HepG2 (cell line): ENCODE data around the gene HPS4. TPM values are rescaled to one million over a fixed set of nuclear protein-coding genes. Genes with fewer than 3 reads are reported as not detected.

ENCODE experiments used
- ATAC-seq: fragments of 200-7000 bp; cut with Tn5 transposase; 3 replicates; pipeline ENCODE4 v1.9.1; 2020; ENCODE audit warnings: mild to moderate bottlenecking, moderate library complexity
- BruUV-seq: library from RNA; stranded (reverse); fragments of 400-500 nt; replicated peaks from 2 replicates; lab custom pipeline; 2021; lab: Mats Ljungman, UMichigan
- CTCF ChIA-PET: fragments of 300-600 bp; formaldehyde crosslinking; extraction: SDS; loops from one replicate; lab custom pipeline; 2021; ENCODE audit warnings: low total read pairs, inconsistent platforms, low intra/inter-chr PET ratio; lab: Yijun Ruan, JAX
- POLR2A ChIA-PET: fragments of 350-600 bp; sonication (Branson Sonifier 250); formaldehyde crosslinking; loops from one replicate; lab custom pipeline; 2020; ENCODE audit warnings: antibody characterized with exemption, inconsistent platforms; lab: Yijun Ruan, JAX
- DNase-seq: peaks from one replicate; pipeline ENCODE4 v3.0.0-alpha.2; 2015; ENCODE audit warnings: low spot score
- FAIRE-seq: peaks from 3 replicates; lab custom pipeline; 2011; peaks lifted over from hg19 to GRCh38; lab: Jason Lieb, UNC
- H2AFZ ChIP-seq: one replicate; pipeline ENCODE4 v1.6.1; 2011; ENCODE audit warnings: low read length, inconsistent platforms
- H3K27ac ChIP-seq: fragments of 300-600 bp; 3 replicates; pipeline ENCODE4 v1.8.0; 2011; ENCODE audit warnings: mixed run types, mild to moderate bottlenecking, mixed read lengths, low read length, inconsistent platforms; ENCODE audit not compliant: insufficient read depth; ENCODE audit errors: extremely low read length
- H3K27me3 ChIP-seq, 2 experiments: fragments of 200-600 bp in 1 of 2; 2 replicates in 1 of 2; 3 replicates in 1 of 2; pipeline versions ENCODE4 v1.6.0 to v1.8.0; 2011; ENCODE audit warnings: low read length in 2 of 2, mild to moderate bottlenecking in 2 of 2, moderate library complexity in 2 of 2, inconsistent platforms in 1 of 2; ENCODE audit not compliant: insufficient read depth in 2 of 2, control insufficient read depth in 1 of 2
- H3K36me3 ChIP-seq, 2 experiments: fragments of 200-600 bp in 1 of 2; replicated peaks in 1 of 2; 2 replicates in 1 of 2; 3 replicates in 1 of 2; pipeline versions ENCODE4 v1.5.1 to v1.8.0; 2011; ENCODE audit warnings: low read length in 2 of 2, inconsistent platforms in 1 of 2; ENCODE audit not compliant: insufficient read depth in 2 of 2, control insufficient read depth in 1 of 2
- H3K4me1 ChIP-seq: 2 replicates; pipeline ENCODE4 v1.5.1; 2012; ENCODE audit warnings: low read length, inconsistent platforms; ENCODE audit not compliant: insufficient read depth
- H3K4me2 ChIP-seq: 2 replicates; pipeline ENCODE4 v1.6.0; 2011; ENCODE audit warnings: low read depth, low read length, inconsistent platforms
- H3K4me3 ChIP-seq, 3 experiments: fragments of 200-600 bp in 1 of 3; sonication (generic), shearing (Covaris generic) in 1 of 3; replicated peaks in 1 of 3; 2 replicates each; pipeline ENCODE4 v1.5.1; 2011 to 2016; ENCODE audit warnings: low read length in 3 of 3, inconsistent platforms in 2 of 3, low read depth in 2 of 3, mild to moderate bottlenecking in 2 of 3, control low read depth in 1 of 3, mixed read lengths in 1 of 3; ENCODE audit not compliant: insufficient read depth in 1 of 3
- H3K79me2 ChIP-seq: one replicate; pipeline ENCODE4 v1.6.1; 2011; ENCODE audit warnings: low read length, inconsistent platforms; ENCODE audit not compliant: insufficient read depth
- H3K9ac ChIP-seq: 2 replicates; pipeline ENCODE4 v1.6.0; 2011; ENCODE audit warnings: mild to moderate bottlenecking, low read depth, low read length, inconsistent platforms; ENCODE audit not compliant: insufficient read depth
- H3K9me3 ChIP-seq: 2 replicates; pipeline ENCODE4 v1.5.1; 2012; ENCODE audit warnings: mild to moderate bottlenecking, low read length
- H4K20me1 ChIP-seq: 2 replicates; pipeline ENCODE4 v1.6.0; 2011; ENCODE audit warnings: inconsistent platforms, mild to moderate bottlenecking, low read length, moderate library complexity; ENCODE audit not compliant: insufficient read depth
- MBNL3 ChIP-seq: fragments of 250-450 bp; sonication (Bioruptor Pico); conservative IDR thresholded peaks from 2 replicates; pipeline ENCODE4 v1.8.0; 2022; ENCODE audit warnings: mild to moderate bottlenecking, inconsistent platforms
- POLR2AphosphoS2 ChIP-seq: IDR thresholded peaks from 2 replicates; pipeline ENCODE4 v1.6.1; 2011; ENCODE audit warnings: low read depth, low read length, improper control_type of control experiment
- ZNF629 ChIP-seq: sonication (generic); formaldehyde crosslinking; conservative IDR thresholded peaks from 2 replicates; pipeline ENCODE4 v1.5.0; 2020; ENCODE audit warnings: missing genetic modification reagents
- ZNF713 ChIP-seq: sonication (generic); formaldehyde crosslinking; IDR thresholded peaks from 2 replicates; pipeline ENCODE4 v1.4.0; 2020; ENCODE audit warnings: mild to moderate bottlenecking, missing genetic modification reagents
- ZNF792 ChIP-seq: IDR thresholded peaks from 2 replicates; pipeline ENCODE4 v1.6.1; 2016
- WGBS: methylation state at CpG from one replicate; pipeline ENCODE4 v1.1.6; 2017; ENCODE audit warnings: low lambda C conversion rate; 5-methylcytosine and 5-hydroxymethylcytosine counted together
- in situ Hi-C: cut with HindIII; loops from 2 replicates; pipeline ENCODE4 v1.10.0; 2017; ENCODE audit warnings: low pct_unique_long_range_greater_than_20kb; ENCODE audit not compliant: extremely low pct_ligation_motif_present
- intact Hi-C: fragments of 100-400 bp; cut with micrococcal nuclease; formaldehyde crosslinking; loops from one replicate; pipeline ENCODE4 v1.10.0; 2022; ENCODE audit not compliant: unreplicated experiment
- polyA plus RNA-seq, 8 experiments: library from polyadenylated mRNA; depleted of rRNA in 3 of 8; stranded (reverse) in 7 of 8; unstranded in 1 of 8; fragments of >200 nt; fragmentation: Illumina TruSeq in 4 of 8; extraction: Trizol in 4 of 8; gene quantifications; 2 replicates each; pipeline versions ENCODE4 v1.2.1 to v1.2.3, GENCODE V29; 2011 to 2016; ENCODE audit warnings: low read depth in 4 of 8, missing spikeins in 1 of 8, mixed read lengths in 1 of 8; ENCODE audit not compliant: insufficient read depth in 1 of 8
- total RNA-seq, 5 experiments: library from RNA; depleted of rRNA; stranded (reverse); fragments of >200 nt; fragmentation: Illumina TruSeq; extraction: Trizol; gene quantifications; 2 replicates each; pipeline ENCODE4 v1.2.3, GENCODE V29; 2016; ENCODE audit warnings: low read depth in 1 of 5

Gene HPS4
- total and polyA plus RNA-seq, 2 of the 13 experiments (the other 11 are each of a cell fraction or from before 2014, with no cell fraction given), result 27.4 to 34.0 TPM

DNA sequence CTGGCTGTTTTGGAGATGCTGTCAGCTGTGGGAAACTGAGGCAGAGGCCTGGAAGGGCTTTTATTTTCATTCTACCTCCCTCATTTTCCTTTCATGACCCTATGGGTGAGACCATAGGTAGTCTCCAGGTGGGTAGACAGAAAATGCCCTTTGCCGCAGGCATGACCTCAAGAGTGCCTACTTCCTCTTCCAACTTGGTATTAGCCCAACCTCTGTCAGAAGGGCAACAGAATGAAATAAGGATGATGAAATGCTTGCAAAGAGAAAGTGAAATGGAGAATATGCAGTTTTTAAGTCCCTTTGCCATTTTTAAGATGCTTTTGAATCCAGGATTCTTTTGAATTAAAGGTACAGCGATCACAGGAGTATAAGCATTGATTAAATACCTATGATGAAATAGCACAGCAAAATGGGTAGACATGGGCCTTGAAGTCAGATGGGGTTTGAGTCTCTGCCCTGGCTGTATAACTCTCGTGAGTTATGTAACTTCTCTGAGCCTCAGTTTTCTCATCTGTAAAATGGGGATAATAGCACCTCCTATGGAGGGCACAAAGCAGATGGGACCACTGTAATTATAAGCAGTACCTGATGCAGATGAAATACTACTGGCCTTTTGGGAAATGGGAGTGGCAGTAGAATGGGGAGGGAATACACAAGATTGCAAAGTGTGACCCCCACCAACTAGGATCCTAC lies 50.8 kb downstream of the HPS4 start:
- in situ Hi-C loops, result no loop called here

DNA sequence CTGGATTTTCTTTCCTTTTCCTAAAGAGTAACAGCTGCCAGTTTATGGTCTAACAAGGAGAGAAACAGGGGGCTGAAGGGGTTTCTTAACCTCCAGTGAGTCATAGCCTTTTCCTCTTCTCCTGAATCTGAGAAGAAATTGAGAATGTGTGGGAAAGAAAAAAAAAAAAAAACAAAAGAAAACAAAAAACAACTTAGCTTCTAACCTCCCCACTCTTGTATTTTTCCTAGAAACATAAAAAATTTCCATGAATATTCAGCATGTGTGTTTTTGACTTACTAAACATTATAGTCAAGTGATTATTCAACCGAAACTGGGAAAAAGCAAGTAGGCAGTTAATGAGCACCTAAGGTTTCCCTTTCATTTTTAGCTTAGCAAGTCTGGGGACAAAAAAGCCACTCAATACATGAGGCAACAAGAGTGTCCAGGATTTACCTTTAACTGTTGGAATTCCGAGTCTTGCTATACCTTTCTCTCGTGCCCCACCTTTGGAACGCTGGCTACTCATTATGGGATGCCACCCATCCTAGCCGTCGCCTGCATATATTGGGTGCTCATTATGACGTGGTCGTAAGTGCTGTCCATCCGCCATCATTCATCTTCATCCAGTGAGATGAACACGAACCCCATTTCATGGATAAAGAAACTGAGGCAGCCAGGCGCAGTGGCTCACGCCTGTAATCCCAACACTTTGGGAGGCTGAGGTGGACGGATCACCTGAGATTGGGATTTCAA lies 52.2 kb downstream of the HPS4 start:
- in situ Hi-C loops, result no loop called here
- peaks cover 10 to 66% of the 10 kb centered on the region in 2 experiments for H3K27me3 ChIP-seq
- no peaks in the 10 kb centered on the region for H3K9me3 ChIP-seq
- H3K9ac ChIP-seq, result no peak overlapping the region
- TF ChIP-seq POLR2AphosphoS2 (no peak), MBNL3 (no peak), ZNF713 (CRISPR knock-in tag) (no peak)
- TF ChIP-seq, all 625 proteins: peak for 0
- intact Hi-C loops, result no loop called here
- POLR2A ChIA-PET, result no interaction called here
- CTCF ChIA-PET, result no interaction called here
- Histone ChIP-seq H3K27ac (no peak overlapping the region), H3K36me3 (no peaks in the 10 kb centered on the region), H3K79me2 (no peaks in the 10 kb centered on the region), H3K4me3 (no peak overlapping the region), H3K4me1 (peaks cover 5% of the 10 kb centered on the region; the same call in 1 of the 2 replicates), H2AFZ (no peak overlapping the region), H4K20me1 (no peaks in the 10 kb centered on the region), H3K4me2 (no peak overlapping the region)
- WGBS, result 21% methylated on average over 13 of the region's 13 CpGs
- no peak for FAIRE-seq
- DNase-seq, result no peak
- BruUV-seq, result no TSS peak
- ATAC-seq, result no peak

More for the DNA sequence above, 50.8 kb downstream of the HPS4 start:
- no peaks in the 10 kb centered on the region for H4K20me1 ChIP-seq
- no peak for FAIRE-seq
- H3K4me2 ChIP-seq, result no peak overlapping the region
- POLR2A ChIA-PET, result no interaction called here
- H3K4me1 ChIP-seq, result peaks cover 5% of the 10 kb centered on the region; the same call in 1 of the 2 replicates
- intact Hi-C loops, result no loop called here
- no peak overlapping the region for H2AFZ ChIP-seq
- TF ChIP-seq ZNF629 (CRISPR knock-in tag) (peak; percentile 77), ZNF792 (CRISPR knock-in tag) (no peak)
- BruUV-seq, result no TSS peak
- peaks cover 12 to 78% of the 10 kb centered on the region in 2 experiments for H3K27me3 ChIP-seq
- H3K9ac ChIP-seq, result no peak overlapping the region
- WGBS, result 34% methylated on average over 3 of the region's 3 CpGs
- H3K4me3 ChIP-seq, result no peak overlapping the region
- ATAC-seq, result no peak
- H3K9me3 ChIP-seq, result no peaks in the 10 kb centered on the region
- CTCF ChIA-PET, result no interaction called here
- no peak for DNase-seq
- no peaks in the 10 kb centered on the region for H3K79me2 ChIP-seq
- H3K36me3 ChIP-seq, result no peaks in the 10 kb centered on the region
- no peak overlapping the region for H3K27ac ChIP-seq
